VCaP (cell line): Measurements from ENCODE around the gene GMDS.
"Not testable (repeated sequence)": the region's sequence is repeated elsewhere in the genome, so short reads cannot be mapped to it uniquely, and the experiment has no call there.

ENCODE experiments used
- H3K27ac ChIP-seq: fragments of 450-650 bp; 2 replicates; pipeline ENCODE4 v1.5.1; 2017
- CTCF ChIP-seq: fragments of 450-650 bp; conservative IDR thresholded peaks from 2 replicates; pipeline ENCODE4 v1.5.1; 2017; ENCODE audit warnings: mild to moderate bottlenecking, moderate library complexity

Gene GMDS

GRCh38 chr6:1760876-1761275 is 484.5 kb downstream of the GMDS start:
- no peak overlapping the region for H3K27ac ChIP-seq
- TF ChIP-seq CTCF = no peak

DNA sequence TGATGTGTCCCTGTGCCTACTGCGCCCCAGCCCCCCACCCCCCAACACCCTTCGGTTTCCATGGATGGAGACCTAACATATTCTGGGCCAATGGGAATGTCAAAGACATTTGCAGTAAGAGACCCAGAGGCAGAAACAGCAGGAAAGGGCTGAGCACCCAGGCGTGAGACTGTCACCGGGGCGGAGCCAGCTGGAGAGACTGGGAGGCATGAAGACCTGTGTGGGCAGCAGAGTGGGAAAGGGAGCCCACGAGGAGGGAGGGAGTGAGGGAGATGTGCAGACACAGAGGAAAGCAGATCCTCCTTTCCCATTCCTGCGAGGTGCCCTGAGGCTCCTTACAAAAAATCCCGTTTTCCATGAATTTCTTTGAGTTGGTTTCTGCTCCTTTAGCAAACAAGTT is 485.5 kb downstream of the GMDS start:
- no peak overlapping the region for H3K27ac ChIP-seq
- TF ChIP-seq CTCF = no peak

- no peak for TF ChIP-seq CTCF
These were observed 487.2 kb downstream of the GMDS start for GRCh38 chr6:1758076-1758679.

DNA sequence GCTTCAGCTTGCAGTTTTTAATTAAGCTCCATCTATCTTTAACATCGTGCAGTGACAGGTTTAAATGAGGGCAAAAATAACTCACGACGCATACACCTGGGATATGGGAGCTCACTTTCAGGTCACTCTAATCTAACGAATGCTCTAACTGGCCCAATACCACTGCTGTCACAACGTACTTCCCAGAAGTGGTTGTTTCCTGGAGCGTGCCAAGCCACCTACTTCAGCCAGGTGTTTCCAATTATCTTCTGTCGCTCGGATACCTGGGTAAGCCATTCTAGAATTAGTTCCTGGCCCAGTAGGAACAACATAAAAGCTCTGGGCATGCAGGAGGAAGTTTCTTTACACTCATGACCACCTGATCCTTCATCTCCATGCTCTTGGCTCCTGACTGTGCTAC is 488.3 kb downstream of the GMDS start:
- H3K27ac ChIP-seq = no peak overlapping the region
- TF ChIP-seq CTCF = no peak

More at GRCh38 chr6:1758076-1758679, 487.2 kb downstream of the GMDS start:
- no peak overlapping the region for H3K27ac ChIP-seq

DNA sequence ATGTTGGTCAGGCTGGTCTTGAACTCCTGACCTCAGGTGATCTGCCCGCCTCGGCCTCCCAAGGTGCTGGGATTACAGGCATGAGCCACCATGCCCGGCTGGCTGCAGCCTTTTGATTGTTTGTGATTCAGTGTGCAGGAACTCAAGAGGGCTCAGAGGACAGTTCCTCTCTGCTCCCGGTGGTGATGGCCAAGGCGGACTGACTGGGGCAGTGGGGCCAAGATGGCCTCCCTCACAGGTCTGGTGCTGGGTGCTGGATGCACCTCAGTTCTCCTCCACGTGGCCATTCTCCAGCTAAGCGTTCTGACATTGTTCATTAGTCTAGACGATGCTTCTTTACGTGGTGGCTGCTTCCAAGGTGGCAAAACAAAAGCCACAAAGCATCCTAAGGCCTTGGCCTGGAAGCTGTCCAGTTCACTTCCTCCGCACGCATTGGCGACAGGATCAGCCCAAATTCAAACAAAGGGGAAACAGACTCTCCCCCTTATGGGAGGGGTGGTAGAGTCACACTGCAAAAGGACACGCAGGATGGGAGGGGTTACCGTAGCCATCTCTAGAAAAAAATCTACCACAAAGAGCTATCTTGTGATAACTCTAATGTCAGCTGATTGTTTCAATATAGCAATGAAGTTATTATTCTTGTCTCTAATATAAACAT is 488.8 kb downstream of the GMDS start:
- H3K27ac ChIP-seq = no peak overlapping the region
- no peak for TF ChIP-seq CTCF

DNA sequence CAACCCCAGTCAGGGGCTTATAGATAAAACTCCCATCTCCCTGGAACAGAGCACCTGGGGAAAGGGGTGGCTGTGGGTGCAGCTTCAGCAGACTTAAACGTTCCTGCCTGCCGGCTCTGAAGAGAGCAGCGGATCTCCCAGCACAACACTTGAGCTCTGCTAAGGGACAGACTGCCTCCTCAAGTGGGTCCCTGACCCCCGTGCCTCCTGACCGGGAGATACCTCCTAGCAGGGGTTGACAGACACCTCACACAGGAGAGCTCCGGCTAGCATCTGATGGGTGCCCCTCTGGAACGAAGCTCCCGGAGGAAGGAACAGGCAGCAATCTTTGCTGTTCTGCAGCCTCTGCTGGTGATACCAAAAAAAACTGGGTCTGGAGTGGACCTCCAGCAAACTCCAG is 494.3 kb downstream of the GMDS start:
- H3K27ac ChIP-seq = not testable (repeated sequence)

- no peak for TF ChIP-seq CTCF
- H3K27ac ChIP-seq = no peak overlapping the region
These were observed 496.4 kb downstream of the GMDS start for GRCh38 chr6:1749041-1749440.

DNA sequence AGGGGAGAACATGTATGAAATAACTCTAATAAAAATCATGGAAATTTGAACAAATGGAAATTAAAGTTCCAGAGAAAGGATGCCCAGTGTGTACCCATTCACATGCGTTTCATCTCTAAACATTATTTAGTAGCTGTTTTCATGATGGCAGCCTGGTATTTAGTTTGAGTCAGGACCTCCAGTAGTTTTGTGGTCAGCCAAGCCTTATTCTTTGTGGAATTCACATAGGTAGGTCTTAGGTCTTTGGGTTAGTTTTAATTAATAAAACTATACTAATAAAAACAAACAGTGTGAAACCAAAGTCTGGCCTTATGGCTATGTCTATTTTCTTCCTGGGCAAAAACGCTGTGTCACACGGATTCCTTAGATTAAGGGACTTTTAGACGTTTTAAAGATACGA is 497.9 kb downstream of the GMDS start:
- no peak for TF ChIP-seq CTCF
- no peak overlapping the region for H3K27ac ChIP-seq
